NT2/D1 (cell line): ENCODE data around the gene PHLPP1.

Experiments
- YY1 ChIP-seq: IDR thresholded peaks from 2 replicates; pipeline ENCODE4 v1.6.1; 2011; ENCODE audit not compliant: insufficient read length, insufficient read depth
- ZNF274 ChIP-seq: IDR thresholded peaks from 2 replicates; pipeline ENCODE4 v1.6.1; 2011; ENCODE audit warnings: mild to moderate bottlenecking, low read depth, low read length

DNA sequence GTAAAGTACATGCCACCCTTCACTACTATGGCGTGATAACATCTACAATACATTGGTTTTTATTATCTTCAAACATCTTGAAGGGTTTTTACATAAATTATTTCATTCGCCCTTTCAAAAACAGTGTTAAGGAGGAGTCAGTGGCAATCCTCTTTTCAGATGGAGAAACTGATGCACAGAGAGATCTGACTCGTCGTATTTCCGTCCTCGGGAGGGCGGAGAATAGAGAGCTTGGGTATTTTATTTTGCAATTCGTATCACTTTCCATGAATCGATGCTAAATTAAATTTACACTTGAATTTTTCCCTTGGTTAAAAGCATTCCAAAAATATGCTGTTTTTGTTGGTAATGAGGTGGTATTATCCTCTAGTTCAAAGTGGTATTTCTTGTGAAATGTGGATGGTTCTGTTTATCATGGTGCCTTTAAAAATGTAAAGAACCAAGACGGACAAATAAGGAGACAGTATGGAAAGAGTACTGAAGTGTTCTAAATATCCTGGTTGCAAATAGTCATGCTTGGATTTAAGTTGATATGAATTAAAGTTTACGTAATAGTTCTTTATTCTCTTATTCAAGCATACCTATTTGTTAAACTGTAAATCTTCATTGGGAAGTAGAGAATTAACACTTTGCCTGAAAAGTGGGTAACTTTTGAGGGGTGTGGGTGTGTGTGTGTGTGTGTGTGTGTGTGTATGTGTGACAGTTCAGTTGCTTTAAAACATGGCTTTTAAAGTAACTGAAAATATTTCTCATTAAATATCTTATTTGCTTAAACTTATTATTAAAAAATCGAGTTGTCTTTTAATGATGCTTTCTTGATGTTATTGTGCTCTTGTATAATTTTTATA, 5.6 kb downstream of the PHLPP1 start:
- TF ChIP-seq YY1 (no peak), ZNF274 (no peak)
